Spleen (tissue), 7 donors: ENCODE measurements around the gene PACSIN3.

ENCODE experiments used
- CTCF ChIP-seq, 11 experiments: fragments of 200-600 bp in 7 of 11; fragments of 450-650 bp in 4 of 11; sonication (generic) in 4 of 11; IDR thresholded peaks in 8 of 11; conservative IDR thresholded peaks in 3 of 11; 1 replicate in 7 of 11; 2 replicates in 4 of 11; pipeline versions ENCODE4 v1.4.0 to v1.8.0; 2016 to 2021; ENCODE audit warnings: antibody characterized with exemption in 11 of 11, inconsistent platforms in 4 of 11, mild to moderate bottlenecking in 1 of 11
- POLR2AphosphoS5 ChIP-seq, 3 donors: sonication (generic); formaldehyde crosslinking; IDR thresholded peaks; one replicate each; pipeline ENCODE4 v1.5.1; 2017; ENCODE audit warnings: antibody characterized with exemption in 3 of 3
- donor health status: DM: no; HTN: no; CAD: no; lungs with moderate emphysema.
- donor health status: DM: no; HTN: no; CAD: no.
- donor health status: DM: no; HTN: no; CAD: no.

GRCh38 chr11:47184711-47185304, 1.4 kb downstream of the PACSIN3 start:
- no peak for TF ChIP-seq POLR2AphosphoS5 (IDR thresholded peaks at IDR 0.05)
- no peak for TF ChIP-seq CTCF (IDR thresholded peaks at IDR 0.05 in 8 of 11, conservative IDR thresholded peaks at IDR 0.05 in 3 of 11)
